Gastroesophageal sphincter (tissue), 3 donors: ENCODE results near the gene SLITRK5.

Experiments
- EP300 ChIP-seq: sonication (generic); formaldehyde crosslinking; IDR thresholded peaks from one replicate; pipeline ENCODE4 v1.6.1; 2017; ENCODE audit warnings: antibody characterized with exemption, mild to moderate bottlenecking
- POLR2A ChIP-seq, 2 donors: fragments of 450-650 bp; IDR thresholded peaks; one replicate each; pipeline ENCODE4 v1.6.1; 2017; ENCODE audit warnings: antibody characterized with exemption in 2 of 2, mild to moderate bottlenecking in 2 of 2, moderate library complexity in 1 of 2
- POLR2AphosphoS5 ChIP-seq: sonication (generic); formaldehyde crosslinking; IDR thresholded peaks from one replicate; pipeline ENCODE4 v1.6.1; 2017; ENCODE audit warnings: antibody characterized with exemption
- TF ChIP-seq, protein P1 (sequence below), 4 experiments: fragments of 200-600 bp in 2 of 4; fragments of 450-650 bp in 2 of 4; sonication (generic) in 1 of 4; IDR thresholded peaks; one replicate each; pipeline ENCODE4 v1.5.1; 2017 to 2019; ENCODE audit warnings: antibody characterized with exemption in 4 of 4, mild to moderate bottlenecking in 2 of 4, moderate library complexity in 2 of 4

DNA sequence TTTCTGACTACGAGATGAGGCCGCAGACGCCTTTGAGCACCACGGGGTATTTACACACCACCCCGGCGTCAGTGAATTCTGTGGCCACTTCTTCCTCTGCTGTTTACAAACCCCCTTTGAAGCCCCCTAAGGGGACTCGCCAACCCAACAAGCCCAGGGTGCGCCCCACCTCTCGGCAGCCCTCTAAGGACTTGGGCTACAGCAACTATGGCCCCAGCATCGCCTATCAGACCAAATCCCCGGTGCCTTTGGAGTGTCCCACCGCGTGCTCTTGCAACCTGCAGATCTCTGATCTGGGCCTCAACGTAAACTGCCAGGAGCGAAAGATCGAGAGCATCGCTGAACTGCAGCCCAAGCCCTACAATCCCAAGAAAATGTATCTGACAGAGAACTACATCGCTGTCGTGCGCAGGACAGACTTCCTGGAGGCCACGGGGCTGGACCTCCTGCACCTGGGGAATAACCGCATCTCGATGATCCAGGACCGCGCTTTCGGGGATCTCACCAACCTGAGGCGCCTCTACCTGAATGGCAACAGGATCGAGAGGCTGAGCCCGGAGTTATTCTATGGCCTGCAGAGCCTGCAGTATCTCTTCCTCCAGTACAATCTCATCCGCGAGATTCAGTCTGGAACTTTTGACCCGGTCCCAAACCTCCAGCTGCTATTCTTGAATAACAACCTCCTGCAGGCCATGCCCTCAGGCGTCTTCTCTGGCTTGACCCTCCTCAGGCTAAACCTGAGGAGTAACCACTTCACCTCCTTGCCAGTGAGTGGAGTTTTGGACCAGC, 5.3 kb downstream of the SLITRK5 start:
- TF ChIP-seq, protein P1, sequence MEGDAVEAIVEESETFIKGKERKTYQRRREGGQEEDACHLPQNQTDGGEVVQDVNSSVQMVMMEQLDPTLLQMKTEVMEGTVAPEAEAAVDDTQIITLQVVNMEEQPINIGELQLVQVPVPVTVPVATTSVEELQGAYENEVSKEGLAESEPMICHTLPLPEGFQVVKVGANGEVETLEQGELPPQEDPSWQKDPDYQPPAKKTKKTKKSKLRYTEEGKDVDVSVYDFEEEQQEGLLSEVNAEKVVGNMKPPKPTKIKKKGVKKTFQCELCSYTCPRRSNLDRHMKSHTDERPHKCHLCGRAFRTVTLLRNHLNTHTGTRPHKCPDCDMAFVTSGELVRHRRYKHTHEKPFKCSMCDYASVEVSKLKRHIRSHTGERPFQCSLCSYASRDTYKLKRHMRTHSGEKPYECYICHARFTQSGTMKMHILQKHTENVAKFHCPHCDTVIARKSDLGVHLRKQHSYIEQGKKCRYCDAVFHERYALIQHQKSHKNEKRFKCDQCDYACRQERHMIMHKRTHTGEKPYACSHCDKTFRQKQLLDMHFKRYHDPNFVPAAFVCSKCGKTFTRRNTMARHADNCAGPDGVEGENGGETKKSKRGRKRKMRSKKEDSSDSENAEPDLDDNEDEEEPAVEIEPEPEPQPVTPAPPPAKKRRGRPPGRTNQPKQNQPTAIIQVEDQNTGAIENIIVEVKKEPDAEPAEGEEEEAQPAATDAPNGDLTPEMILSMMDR (IDR thresholded peaks at IDR 0.05), result no peak
- TF ChIP-seq POLR2A (IDR thresholded peaks at IDR 0.05) (no peak), EP300 (no peak), POLR2AphosphoS5 (no peak)
